ENCODE results near the gene TGFBR3L.
"Not testable (repeated sequence)": the region's sequence is repeated elsewhere in the genome, so short reads cannot be mapped to it uniquely, and the experiment has no call there.

TGFBR3L gene

GRCh38 chr19:7930765-7931164, 16.1 kb downstream of the TGFBR3L start:
- DNase-seq, result no peak

GRCh38 chr19:7931221-7932061, 16.8 kb downstream of the TGFBR3L start:
- DNase-seq, result no peak

GRCh38 chr19:7932276-7932929, 17.8 kb downstream of the TGFBR3L start:
- DNase-seq, result no peak

- no peak for DNase-seq
Observed at GRCh38 chr19:7932930-7933300, 18.3 kb downstream of the TGFBR3L start.

GRCh38 chr19:7933411-7933810, 18.8 kb downstream of the TGFBR3L start:
- DNase-seq, result no peak

- no peak for DNase-seq
Observed at GRCh38 chr19:7933828-7934725, 19.4 kb downstream of the TGFBR3L start.

GRCh38 chr19:7934766-7935165, 20.1 kb downstream of the TGFBR3L start:
- no peak for DNase-seq

GRCh38 chr19:7940841-7941240, 26.2 kb downstream of the TGFBR3L start:
- DNase-seq, result no peak

- no peak for DNase-seq
Observed at GRCh38 chr19:7941895-7942596, 27.4 kb downstream of the TGFBR3L start.

- no peak for DNase-seq
Observed at GRCh38 chr19:7942981-7943443, 28.4 kb downstream of the TGFBR3L start.

GRCh38 chr19:7943444-7944176, 29.0 kb downstream of the TGFBR3L start, which contains the start of gene TIMM44:
Gene TIMM44, minus strand, starts transcription at chr19:7943666. Its CDS starts 15 bp downstream, at chr19:7943651.
- DNase-seq, result peak; percentile 98

- peak; percentile 87 for DNase-seq
Observed at GRCh38 chr19:7944177-7944761, 29.6 kb downstream of the TGFBR3L start.

- no peak for DNase-seq
Observed at GRCh38 chr19:7947939-7948338, 33.3 kb downstream of the TGFBR3L start.

GRCh38 chr19:7953060-7953459, 38.4 kb downstream of the TGFBR3L start:
- DNase-seq, result no peak

- no peak for DNase-seq
Observed at GRCh38 chr19:7953576-7953975, 38.9 kb downstream of the TGFBR3L start.

- no peak for DNase-seq
Observed at GRCh38 chr19:7955696-7956095, 41.1 kb downstream of the TGFBR3L start.

- DNase-seq, result no peak
Observed at GRCh38 chr19:7959211-7959610, 44.6 kb downstream of the TGFBR3L start.

GRCh38 chr19:7961082-7961481, 46.5 kb downstream of the TGFBR3L start:
- not testable (repeated sequence) for DNase-seq

- no peak for DNase-seq
Observed at GRCh38 chr19:7961920-7962626, 47.4 kb downstream of the TGFBR3L start.

- no peak for DNase-seq
Observed at GRCh38 chr19:7962644-7963268, 48.1 kb downstream of the TGFBR3L start.

All from DMS79 treated with DMSO at 0.1 percent for 48 hours (cell line).